H1 (cell line): ENCODE results near the gene FKBP1A. TPM values are rescaled to one million over a fixed set of nuclear protein-coding genes. Genes with fewer than 3 reads are reported as not detected.

ENCODE experiments used
- EZH2 ChIP-seq: fragments of 200-600 bp; sonication (generic); IDR thresholded peaks from 2 replicates; pipeline ENCODE4 v1.7.1; 2012; ENCODE audit warnings: low read depth, mild to moderate bottlenecking, moderate library complexity, low read length, inconsistent platforms; ENCODE audit not compliant: severe bottlenecking
- GABPA ChIP-seq: IDR thresholded peaks from 2 replicates; pipeline ENCODE4 v1.6.1; 2011; ENCODE audit warnings: mild to moderate bottlenecking, low read length, moderate library complexity, borderline replicate concordance; ENCODE audit not compliant: insufficient read depth
- JUND ChIP-seq: IDR thresholded peaks from 2 replicates; pipeline ENCODE4 v1.6.1; 2011; ENCODE audit warnings: mild to moderate bottlenecking, improper control_type of control experiment, low read length
- polyA plus RNA-seq, 7 experiments: library from polyadenylated mRNA; depleted of rRNA in 3 of 7; stranded (reverse) in 5 of 7; unstranded in 2 of 7; fragments of >200 nt in 5 of 7; fragments of 200-250 nt in 2 of 7; gene quantifications; 1 replicate in 5 of 7; 2 replicates in 1 of 7; 4 replicates in 1 of 7; pipeline versions ENCODE4 v1.2.1 to v1.2.3, GENCODE V29; 2011 to 2013; ENCODE audit warnings: missing spikeins in 2 of 7, mixed read lengths in 2 of 7
- total RNA-seq: library from RNA; stranded (reverse); fragmentation: NEBNext Ultra II Directional; extraction: Animal tissue kit (Norgen Biotek cat#: 25700); gene quantifications from 2 replicates; pipeline ENCODE4 v1.2.1, GENCODE V29; 2021

Gene FKBP1A
- total and polyA plus RNA-seq, 2 of the 8 experiments (the other 6 are each of a cell fraction or from before 2014, with no cell fraction given): 250 to 685 TPM

DNA sequence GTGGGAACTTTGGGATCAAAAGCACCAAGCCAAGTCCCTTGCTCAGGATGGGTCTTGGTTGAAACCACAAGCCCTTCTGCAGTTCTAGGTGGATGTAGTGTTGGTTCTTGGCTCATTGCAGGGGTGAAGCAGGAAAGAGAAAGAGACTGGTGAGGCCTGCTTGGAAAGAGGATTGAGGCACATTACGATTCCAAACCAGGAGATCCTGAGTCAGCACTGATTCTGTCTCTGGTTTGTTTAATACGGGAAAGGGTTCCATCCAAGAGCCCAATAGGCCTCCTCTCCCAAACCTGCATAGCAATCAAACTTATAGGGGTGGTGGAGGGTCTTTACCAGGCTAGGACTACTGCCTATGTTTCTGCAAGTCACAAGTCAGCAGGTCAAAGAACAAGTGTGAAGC, 49.5 kb upstream of the FKBP1A start (continued):
- TF ChIP-seq EZH2 (no peak), GABPA (no peak), JUND (no peak)
